Prostate gland (tissue), 2 donors: ENCODE measurements around the gene TCP11L2. TPM values are rescaled to one million over a fixed set of nuclear protein-coding genes. Genes with fewer than 3 reads are reported as not detected.

ENCODE experiments used
- DNase-seq: peaks from one replicate; pipeline ENCODE4 v3.0.0-alpha.2; 2019; ENCODE audit warnings: low spot score
- H3K27ac ChIP-seq, 2 donors: fragments of 200-600 bp; sonication (generic); 2 replicates each; pipeline ENCODE4 v1.5.1; 2017 to 2019
- H3K27me3 ChIP-seq: fragments of 200-600 bp; sonication (generic); replicated peaks from 2 replicates; pipeline ENCODE4 v1.5.1; 2019; ENCODE audit not compliant: insufficient read depth
- H3K36me3 ChIP-seq, 2 donors: fragments of 200-600 bp; sonication (generic); 1 replicate in 1 of 2; 2 replicates in 1 of 2; pipeline versions ENCODE4 v1.5.1 to v1.8.1; 2017 to 2019
- H3K4me1 ChIP-seq: fragments of 200-600 bp; sonication (generic); replicated peaks from 2 replicates; pipeline ENCODE4 v1.5.1; 2019
- H3K4me3 ChIP-seq, 2 donors: fragments of 200-600 bp; sonication (generic); 2 replicates each; pipeline ENCODE4 v1.5.1; 2017 to 2019
- H3K9me3 ChIP-seq: fragments of 200-600 bp; sonication (generic); 2 replicates; pipeline ENCODE4 v1.5.1; 2017
- CTCF ChIP-seq, 4 experiments: fragments of 200-600 bp in 2 of 4; fragments of 450-650 bp in 2 of 4; sonication (generic) in 2 of 4; IDR thresholded peaks; 1 replicate in 3 of 4; 2 replicates in 1 of 4; pipeline ENCODE4 v1.5.1; 2016 to 2019; ENCODE audit warnings: antibody characterized with exemption in 4 of 4, mild to moderate bottlenecking in 2 of 4, moderate library complexity in 2 of 4
- POLR2A ChIP-seq: fragments of 450-650 bp; IDR thresholded peaks from one replicate; pipeline ENCODE4 v1.6.1; 2016; ENCODE audit warnings: antibody characterized with exemption, mild to moderate bottlenecking
- POLR2AphosphoS5 ChIP-seq: sonication (generic); formaldehyde crosslinking; IDR thresholded peaks from one replicate; pipeline ENCODE4 v1.6.1; 2017; ENCODE audit warnings: antibody characterized with exemption
- WGBS: methylation state at CpG from one replicate; pipeline ENCODE4 v1.1.5; 2018; 5-methylcytosine and 5-hydroxymethylcytosine counted together
- intact Hi-C: fragments of 100-400 bp; cut with DNase I; formaldehyde crosslinking; loops from one replicate; pipeline ENCODE4 v1.14.2; 2022
- total RNA-seq, 2 donors: library from RNA; depleted of rRNA; stranded (reverse); fragments of >200 nt; gene quantifications; one replicate each; pipeline ENCODE4 v1.1.0, GENCODE V29; 2016

The TCP11L2 gene
- total RNA-seq, 2 donors from 2014 or later: 20.0 to 30.6 TPM

- no peak for DNase-seq
- intact Hi-C loops: no loop called here
- WGBS: 89% methylated on average over 2 of the region's 2 CpGs
- Histone ChIP-seq H3K36me3 (no peaks in the 10 kb centered on the region), H3K9me3 (no peaks in the 10 kb centered on the region), H3K27me3 (no peaks in the 10 kb centered on the region), H3K4me3 (no peak overlapping the region), H3K27ac (no peak overlapping the region), H3K4me1 (no peaks in the 10 kb centered on the region)
- TF ChIP-seq CTCF (IDR thresholded peaks at IDR 0.05): no peak
- TF ChIP-seq POLR2A: no peak
- TF ChIP-seq POLR2AphosphoS5: no peak
Observed at GRCh38 chr12:106341086-106341877, 38.7 kb downstream of the TCP11L2 start.

- 26% methylated on average over 9 of the region's 9 CpGs for WGBS
- TF ChIP-seq POLR2A (no peak), POLR2AphosphoS5 (peak; percentile 46), CTCF (IDR thresholded peaks at IDR 0.05) (no peak)
- H3K27ac ChIP-seq: peak overlapping the region; percentile 39 to 54
- no peaks in the 10 kb centered on the region for H3K36me3 ChIP-seq
- peak; percentile 56 for DNase-seq
- no peaks in the 10 kb centered on the region for H3K4me1 ChIP-seq
- no peaks in the 10 kb centered on the region for H3K9me3 ChIP-seq
- intact Hi-C loops: no loop called here
- H3K4me3 ChIP-seq: peak overlapping the region in 1 of 2 donors; percentile 16
- no peaks in the 10 kb centered on the region for H3K27me3 ChIP-seq
Observed at GRCh38 chr12:106342397-106343213, 40.1 kb downstream of the TCP11L2 start.

GRCh38 chr12:106343214-106343528, 40.6 kb downstream of the TCP11L2 start:
- no peaks in the 10 kb centered on the region for H3K36me3 ChIP-seq
- H3K9me3 ChIP-seq: no peaks in the 10 kb centered on the region
- no peak for DNase-seq
- no peaks in the 10 kb centered on the region for H3K27me3 ChIP-seq
- peak overlapping the region in 1 of 2 donors; percentile 16 for H3K4me3 ChIP-seq
- WGBS: 62% methylated on average over 2 of the region's 2 CpGs
- intact Hi-C loops: no loop called here
- H3K27ac ChIP-seq: peak overlapping the region; percentile 39 to 54
- no peak for TF ChIP-seq POLR2A
- no peaks in the 10 kb centered on the region for H3K4me1 ChIP-seq

GRCh38 chr12:106344131-106344530, 41.6 kb downstream of the TCP11L2 start:
- no peak for TF ChIP-seq POLR2AphosphoS5
- TF ChIP-seq CTCF (IDR thresholded peaks at IDR 0.05): no peak
- TF ChIP-seq POLR2A: no peak
- Histone ChIP-seq H3K27me3 (no peaks in the 10 kb centered on the region), H3K36me3 (no peaks in the 10 kb centered on the region), H3K27ac (no peak overlapping the region), H3K9me3 (no peaks in the 10 kb centered on the region), H3K4me1 (no peaks in the 10 kb centered on the region), H3K4me3 (no peak overlapping the region)
- intact Hi-C loops: no loop called here
- 74% methylated on average over 5 of the region's 5 CpGs for WGBS
- no peak for DNase-seq

- TF ChIP-seq POLR2A (no peak), POLR2AphosphoS5 (no peak), CTCF (IDR thresholded peaks at IDR 0.05) (peak in 2 of 4 experiments; percentile 41 to 45)
- peak; percentile 21 for DNase-seq
- Histone ChIP-seq H3K4me1 (no peaks in the 10 kb centered on the region), H3K36me3 (no peaks in the 10 kb centered on the region), H3K27ac (no peak overlapping the region), H3K9me3 (no peaks in the 10 kb centered on the region), H3K27me3 (no peaks in the 10 kb centered on the region), H3K4me3 (no peak overlapping the region)
- intact Hi-C loops: no loop called here
- WGBS: 77% methylated on average over 5 of the region's 5 CpGs
Observed at GRCh38 chr12:106345746-106346145, 43.2 kb downstream of the TCP11L2 start.
